Coronary artery (tissue), 2 donors: Measurements from ENCODE around the gene CDC7.

Experiments
- DNase-seq: peaks from one replicate; pipeline ENCODE4 v3.0.0-alpha.2; 2017; ENCODE audit warnings: low spot score
- H3K27ac ChIP-seq, 2 donors: fragments of 200-600 bp; sonication (generic); one replicate each; pipeline ENCODE4 v1.5.1; 2016 to 2019
- H3K4me3 ChIP-seq: fragments of 200-600 bp; sonication (generic); 2 replicates; pipeline ENCODE4 v1.5.1; 2016; ENCODE audit warnings: mild to moderate bottlenecking, moderate library complexity
- TF ChIP-seq, protein P1 (sequence below): fragments of 200-600 bp; sonication (generic); IDR thresholded peaks from one replicate; pipeline ENCODE4 v1.5.1; 2019; ENCODE audit warnings: antibody characterized with exemption

Gene CDC7

DNA sequence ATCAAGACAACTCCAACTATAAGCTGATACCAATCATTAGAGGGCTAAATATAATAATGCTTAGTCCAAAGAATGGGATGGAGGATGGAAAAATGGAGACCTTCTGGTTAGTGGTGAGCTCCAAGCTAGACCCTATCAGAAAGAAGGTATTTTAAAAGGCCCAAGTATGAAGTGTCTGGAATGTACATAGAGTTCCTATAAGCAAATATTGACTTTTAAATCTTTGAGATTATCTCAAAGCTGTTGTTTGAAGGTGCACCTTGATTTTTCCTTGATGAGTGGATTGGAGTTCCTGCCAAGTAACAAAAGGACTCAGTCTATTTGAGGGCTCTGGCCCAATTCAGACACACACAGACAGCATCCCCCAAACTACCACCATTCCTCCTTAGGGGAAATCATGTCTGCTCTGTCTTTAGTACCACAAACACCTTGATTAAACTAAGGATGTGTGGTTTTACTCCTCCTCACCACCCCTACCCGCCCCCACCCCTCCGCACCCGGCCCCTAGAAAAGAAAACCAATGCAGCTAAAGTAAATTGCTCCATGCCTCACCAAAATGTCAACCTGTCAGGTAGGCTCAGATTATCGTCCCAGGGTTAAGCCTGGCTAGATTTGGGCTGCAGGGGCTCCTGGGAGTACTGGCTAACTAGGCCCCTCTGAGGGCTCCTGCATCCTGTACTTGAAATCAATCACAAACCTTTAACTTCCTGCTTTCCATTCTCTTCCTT lies 59.4 kb downstream of the CDC7 start:
- DNase-seq = no peak
- Histone ChIP-seq H3K27ac (no peak overlapping the region), H3K4me3 (no peak overlapping the region)
- TF ChIP-seq, protein P1, sequence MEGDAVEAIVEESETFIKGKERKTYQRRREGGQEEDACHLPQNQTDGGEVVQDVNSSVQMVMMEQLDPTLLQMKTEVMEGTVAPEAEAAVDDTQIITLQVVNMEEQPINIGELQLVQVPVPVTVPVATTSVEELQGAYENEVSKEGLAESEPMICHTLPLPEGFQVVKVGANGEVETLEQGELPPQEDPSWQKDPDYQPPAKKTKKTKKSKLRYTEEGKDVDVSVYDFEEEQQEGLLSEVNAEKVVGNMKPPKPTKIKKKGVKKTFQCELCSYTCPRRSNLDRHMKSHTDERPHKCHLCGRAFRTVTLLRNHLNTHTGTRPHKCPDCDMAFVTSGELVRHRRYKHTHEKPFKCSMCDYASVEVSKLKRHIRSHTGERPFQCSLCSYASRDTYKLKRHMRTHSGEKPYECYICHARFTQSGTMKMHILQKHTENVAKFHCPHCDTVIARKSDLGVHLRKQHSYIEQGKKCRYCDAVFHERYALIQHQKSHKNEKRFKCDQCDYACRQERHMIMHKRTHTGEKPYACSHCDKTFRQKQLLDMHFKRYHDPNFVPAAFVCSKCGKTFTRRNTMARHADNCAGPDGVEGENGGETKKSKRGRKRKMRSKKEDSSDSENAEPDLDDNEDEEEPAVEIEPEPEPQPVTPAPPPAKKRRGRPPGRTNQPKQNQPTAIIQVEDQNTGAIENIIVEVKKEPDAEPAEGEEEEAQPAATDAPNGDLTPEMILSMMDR = no peak

DNA sequence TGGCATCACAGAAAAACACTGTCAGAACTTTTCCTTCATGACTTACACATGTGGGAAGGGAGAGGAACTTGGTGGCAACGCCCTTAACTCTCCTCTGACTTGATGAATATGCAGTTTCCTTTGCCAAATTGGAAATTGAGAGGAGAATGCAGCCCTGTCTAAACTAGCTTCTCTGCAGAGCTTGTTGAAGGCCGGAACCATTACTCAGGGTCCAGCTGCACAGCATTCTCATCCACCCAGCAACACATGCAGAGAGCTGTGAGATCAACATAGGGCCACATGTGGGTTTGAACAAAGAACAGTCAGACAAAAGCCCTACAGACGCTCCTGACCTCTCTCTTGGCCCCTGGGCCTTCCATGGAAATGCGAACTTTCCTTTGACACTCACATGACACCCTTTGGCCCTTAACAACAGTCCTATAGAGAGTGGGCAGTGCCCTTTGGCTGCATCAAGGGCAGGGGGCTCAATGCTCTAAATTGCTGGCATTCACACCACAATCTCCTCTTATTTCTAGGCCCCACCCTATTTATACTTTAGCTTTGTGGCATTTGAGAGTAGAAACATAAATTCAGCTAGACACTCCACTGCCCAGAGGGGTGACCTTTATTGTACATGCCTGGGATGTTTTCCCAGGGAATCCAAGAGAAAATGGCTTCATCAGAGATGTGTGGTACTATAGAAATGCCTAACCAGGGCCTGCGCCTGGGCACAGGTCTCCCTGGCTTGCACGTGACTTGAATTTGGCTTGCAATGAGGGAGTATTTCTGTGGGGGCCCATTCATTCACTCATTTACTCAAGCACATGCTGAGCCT lies 64.4 kb downstream of the CDC7 start:
- H3K27ac ChIP-seq = peak overlapping the region in 1 of 2 donors; percentile 23
- DNase-seq = no peak

GRCh38 chr1:91567583-91567982 lies 66.9 kb downstream of the CDC7 start:
- H3K4me3 ChIP-seq = no peak overlapping the region
- DNase-seq = no peak
- TF ChIP-seq, protein P1 = no peak
- H3K27ac ChIP-seq = no peak overlapping the region

More for the DNA sequence above, 64.4 kb downstream of the CDC7 start:
- H3K4me3 ChIP-seq = no peak overlapping the region
- TF ChIP-seq, protein P1 = no peak

GRCh38 chr1:91568261-91568660 lies 67.6 kb downstream of the CDC7 start:
- H3K27ac ChIP-seq = no peak overlapping the region
- DNase-seq = no peak

DNA sequence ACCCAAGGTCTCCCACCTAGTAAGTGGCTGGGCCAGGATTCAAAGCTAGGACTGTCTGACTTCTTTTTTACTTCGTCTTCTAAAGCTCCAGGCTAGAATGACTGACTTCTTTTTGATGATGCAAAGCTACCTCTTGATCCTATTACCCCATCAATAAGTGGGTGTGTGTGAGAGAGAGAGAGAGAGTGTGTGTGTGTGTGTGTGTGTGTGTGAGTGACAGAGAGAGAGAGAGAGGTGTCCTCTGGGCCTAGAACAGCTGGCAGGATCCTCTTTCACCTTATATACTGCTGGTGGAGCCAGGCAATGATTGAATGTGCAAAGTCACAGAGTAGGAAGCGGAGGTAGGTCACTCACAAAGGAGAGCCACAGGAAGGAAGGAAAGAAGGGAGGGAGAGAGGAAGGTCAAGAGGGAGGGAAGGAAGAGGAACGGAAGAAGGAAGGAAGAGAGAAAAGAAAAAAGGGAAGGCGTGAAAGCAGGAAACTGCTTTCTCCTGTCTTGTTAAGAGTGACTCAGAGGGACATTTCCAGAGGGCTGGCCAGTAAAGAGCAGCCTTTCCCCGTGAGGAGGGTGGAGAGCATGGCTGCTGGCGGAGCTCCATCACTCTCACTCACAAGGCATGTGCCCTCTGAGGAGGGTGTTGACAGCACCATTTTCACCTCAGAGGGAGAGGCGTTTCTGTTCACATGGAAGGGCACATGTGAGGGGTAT lies 68.9 kb downstream of the CDC7 start:
- peak; percentile 87 for DNase-seq
- Histone ChIP-seq H3K27ac (peak overlapping the region; percentile 16 to 57), H3K4me3 (no peak overlapping the region)
- TF ChIP-seq, protein P1 = no peak

More at GRCh38 chr1:91568261-91568660, 67.6 kb downstream of the CDC7 start:
- TF ChIP-seq, protein P1 = no peak
- H3K4me3 ChIP-seq = no peak overlapping the region

GRCh38 chr1:91570120-91570448 lies 69.4 kb downstream of the CDC7 start:
- H3K27ac ChIP-seq = peak overlapping the region; percentile 16 to 57
- TF ChIP-seq, protein P1 = no peak

More at GRCh38 chr1:91570120-91570448, 69.4 kb downstream of the CDC7 start:
- H3K4me3 ChIP-seq = no peak overlapping the region
- DNase-seq = no peak
